Activated CD8-positive, alpha-beta memory T cell treated with anti-CD3 and anti-CD28 coated beads, Interleukin-2, amount 50 U/mL, for 24 hours (primary cell): ENCODE measurements around the gene ASH1L.
"Not testable (repeated sequence)": the region's sequence is repeated elsewhere in the genome, so short reads cannot be mapped to it uniquely, and the experiment has no call there.

Experiments
- DNase-seq: peaks from one replicate; pipeline ENCODE4 v3.0.0-alpha.2; 2020; ENCODE audit errors: extremely low read depth

ASH1L gene

GRCh38 chr1:155442431-155442830 is 120.2 kb downstream of the ASH1L start:
- DNase-seq: not testable (repeated sequence)

GRCh38 chr1:155437405-155437804 is 125.2 kb downstream of the ASH1L start:
- DNase-seq: no peak

- not testable (repeated sequence) for DNase-seq
Observed at GRCh38 chr1:155433831-155434389, 128.7 kb downstream of the ASH1L start.

DNA sequence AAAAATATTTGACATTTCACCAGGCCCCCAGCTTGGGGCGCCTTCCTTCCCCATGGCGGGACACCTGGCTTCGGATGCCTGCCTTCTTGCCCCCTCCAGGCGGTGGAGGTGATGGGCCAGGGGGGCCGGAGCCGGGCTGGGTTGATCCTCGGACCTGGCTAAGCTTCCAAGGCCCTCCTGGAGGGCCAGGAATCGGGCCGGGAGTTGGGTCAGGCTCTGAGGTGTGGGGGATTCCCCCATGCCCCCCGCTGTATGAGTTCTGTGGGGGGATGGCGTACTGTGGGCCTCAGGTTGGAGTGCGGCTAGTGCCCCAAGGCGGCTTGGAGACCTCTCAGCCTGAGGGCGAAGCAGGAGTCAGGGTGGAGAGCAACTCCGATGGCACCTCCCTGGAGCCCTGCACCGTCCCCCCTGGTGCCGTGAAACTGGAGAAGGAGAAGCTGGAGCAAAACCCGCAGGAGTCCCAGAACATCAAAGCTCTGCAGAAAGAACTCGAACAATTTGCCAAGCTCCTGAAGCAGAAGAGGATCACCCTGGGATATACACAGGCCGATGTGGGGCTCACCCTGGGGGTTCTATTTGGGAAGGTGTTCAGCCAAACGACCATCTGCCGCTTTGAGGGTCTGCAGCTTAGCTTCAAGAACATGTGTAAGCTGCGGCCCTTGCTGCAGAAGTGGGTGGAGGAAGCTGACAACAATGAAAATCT is 129.3 kb downstream of the ASH1L start:
- not testable (repeated sequence) for DNase-seq

DNA sequence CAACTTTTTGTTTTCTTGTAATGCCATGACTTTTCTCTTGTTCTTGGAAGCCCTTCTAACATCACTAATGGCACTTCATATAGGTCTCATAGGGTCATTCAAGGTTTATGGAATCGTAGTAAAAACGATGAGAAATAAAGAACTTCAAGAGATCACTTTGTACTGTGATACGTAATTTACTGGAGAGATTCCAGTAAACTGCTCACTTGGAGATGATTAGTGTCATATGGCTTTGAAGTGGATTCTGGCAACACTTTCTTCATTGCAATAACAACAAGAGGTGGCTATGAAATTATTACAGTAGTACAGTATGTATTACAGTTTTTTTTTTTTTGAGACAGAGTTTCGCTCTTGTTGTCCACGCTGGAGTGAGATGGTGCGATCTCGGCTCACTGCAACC is 138.5 kb downstream of the ASH1L start:
- DNase-seq: no peak

DNA sequence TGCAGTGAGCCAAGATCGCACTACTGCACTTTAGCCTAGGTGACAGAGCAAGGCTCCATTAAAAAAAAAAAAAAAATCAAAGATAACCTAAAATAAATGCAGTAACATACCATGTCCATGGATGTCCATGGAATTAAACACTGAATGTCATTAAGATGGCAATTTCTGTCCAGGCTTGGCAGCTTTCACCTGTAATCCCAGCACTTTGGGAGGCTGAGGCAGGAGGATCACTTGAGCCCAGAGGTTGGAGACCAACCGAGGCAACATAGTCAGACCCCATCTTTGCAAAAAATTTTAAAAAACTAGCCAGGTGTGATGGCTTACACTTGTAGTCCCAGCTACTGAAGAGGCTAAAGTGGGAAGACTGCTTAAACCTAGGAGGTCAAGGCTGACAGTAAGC is 141.8 kb downstream of the ASH1L start:
- DNase-seq: no peak

DNA sequence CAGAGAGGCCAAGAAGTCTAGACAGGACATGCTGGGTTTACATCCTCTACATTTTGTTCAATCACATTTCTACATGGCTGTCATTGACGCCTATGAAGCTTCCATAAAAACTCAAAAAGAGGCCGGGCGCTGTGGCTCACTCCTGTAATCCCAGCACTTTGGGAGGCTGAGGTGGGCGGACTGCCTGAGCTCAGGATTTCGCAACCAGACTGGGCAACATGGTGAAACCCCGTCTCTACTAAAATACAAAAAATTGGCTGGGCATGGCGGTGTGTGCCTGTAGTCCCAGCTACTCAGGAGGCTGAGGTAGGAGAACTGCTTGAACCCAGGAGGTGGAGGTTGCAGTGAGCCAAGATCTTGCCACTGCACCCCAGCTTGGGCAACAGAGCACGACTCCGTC is 150.8 kb downstream of the ASH1L start:
- not testable (repeated sequence) for DNase-seq

GRCh38 chr1:155410931-155411330 is 151.7 kb downstream of the ASH1L start:
- no peak for DNase-seq

GRCh38 chr1:155396874-155397476 is 165.6 kb downstream of the ASH1L start:
- no peak for DNase-seq

GRCh38 chr1:155392898-155393411 is 169.6 kb downstream of the ASH1L start:
- no peak for DNase-seq

DNA sequence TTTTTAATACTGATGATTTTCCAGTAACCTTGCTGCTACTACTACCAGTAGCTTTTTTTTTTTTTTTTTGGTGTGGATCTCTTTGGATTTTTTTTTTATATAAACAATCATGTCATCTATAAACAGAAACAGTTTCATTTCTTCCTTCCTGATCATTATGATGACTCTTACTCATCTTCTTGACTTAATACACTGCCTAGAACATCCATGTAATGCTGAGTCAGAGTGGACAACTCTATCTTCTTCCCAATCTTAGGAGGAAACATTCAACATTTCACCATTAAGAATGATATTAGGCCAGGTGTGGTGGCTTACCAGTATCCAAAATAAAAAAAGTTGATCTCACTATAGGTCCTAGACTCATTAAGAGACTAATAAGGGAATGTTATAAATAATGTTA is 172.8 kb downstream of the ASH1L start:
- DNase-seq: no peak

GRCh38 chr1:155385836-155386235 is 176.8 kb downstream of the ASH1L start:
- not testable (repeated sequence) for DNase-seq

GRCh38 chr1:155383406-155383805 is 179.2 kb downstream of the ASH1L start:
- DNase-seq: no peak

DNA sequence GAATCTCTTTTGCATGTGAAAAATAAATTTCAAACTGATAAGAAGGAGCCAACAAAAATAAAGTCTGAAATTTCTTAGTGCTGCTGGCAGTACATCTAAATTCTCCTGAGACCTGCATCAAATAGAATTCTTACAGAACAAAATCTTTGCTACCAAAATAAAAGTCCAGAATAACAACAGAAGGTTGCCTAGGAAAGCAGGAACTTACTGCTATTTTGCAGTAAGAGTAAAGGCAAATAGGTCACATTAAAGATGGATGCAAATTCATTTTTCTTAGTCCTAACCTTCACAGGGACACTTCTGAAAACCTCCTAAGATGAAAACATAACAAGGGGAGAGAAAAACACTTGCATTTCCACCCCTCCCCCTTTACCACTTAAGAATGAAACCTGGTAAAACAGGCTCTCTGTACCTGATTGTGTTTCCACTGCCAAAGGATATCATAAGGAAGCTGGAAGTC is 182.9 kb downstream of the ASH1L start:
- no peak for DNase-seq

- no peak for DNase-seq
Observed at GRCh38 chr1:155379180-155379579, 183.4 kb downstream of the ASH1L start.

GRCh38 chr1:155360051-155360450 is 202.6 kb downstream of the ASH1L start:
- no peak for DNase-seq

- DNase-seq: no peak
Observed at GRCh38 chr1:155352631-155353030, 210.0 kb downstream of the ASH1L start.

DNA sequence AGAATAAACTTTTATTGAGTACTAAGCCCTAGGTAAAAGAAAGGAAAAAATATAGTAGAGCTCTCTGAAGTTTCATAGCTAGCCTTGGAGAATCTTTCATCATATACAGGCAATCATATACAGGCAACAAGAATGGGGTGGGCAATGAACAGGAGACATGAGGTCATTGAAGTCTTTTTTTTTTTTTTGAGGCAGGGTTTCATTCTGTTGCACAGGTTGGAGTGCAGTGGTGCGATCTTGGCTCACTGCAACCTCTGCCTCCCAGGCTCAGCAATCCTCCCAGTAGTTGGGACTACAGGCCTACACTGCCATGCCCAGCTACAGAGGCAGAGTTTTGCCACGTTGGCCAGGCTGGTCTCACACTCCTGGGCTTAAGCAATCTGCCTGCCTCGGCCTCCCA is 219.8 kb downstream of the ASH1L start:
- DNase-seq: no peak

GRCh38 chr1:155339515-155340097 is 223.0 kb downstream of the ASH1L start:
- DNase-seq: no peak

- DNase-seq: no peak
Observed at GRCh38 chr1:155334962-155335361, 227.6 kb downstream of the ASH1L start.

- no peak for DNase-seq
Observed at GRCh38 chr1:155329980-155330598, 232.5 kb downstream of the ASH1L start.

- DNase-seq: not testable (repeated sequence)
Observed at GRCh38 chr1:155328856-155329255, 233.7 kb downstream of the ASH1L start.
